SK-N-MC (cell line): ENCODE results near the gene CPSF7.

Experiments used
- EZH2 ChIP-seq: fragments of 200-600 bp; sonication (generic); IDR thresholded peaks from one replicate; pipeline ENCODE4 v1.6.1; 2017; ENCODE audit warnings: antibody characterized with exemption
- POLR2AphosphoS5 ChIP-seq: IDR thresholded peaks from 2 replicates; pipeline ENCODE4 v1.6.1; 2012; ENCODE audit warnings: mild to moderate bottlenecking, low read depth, low read length, borderline replicate concordance

DNA sequence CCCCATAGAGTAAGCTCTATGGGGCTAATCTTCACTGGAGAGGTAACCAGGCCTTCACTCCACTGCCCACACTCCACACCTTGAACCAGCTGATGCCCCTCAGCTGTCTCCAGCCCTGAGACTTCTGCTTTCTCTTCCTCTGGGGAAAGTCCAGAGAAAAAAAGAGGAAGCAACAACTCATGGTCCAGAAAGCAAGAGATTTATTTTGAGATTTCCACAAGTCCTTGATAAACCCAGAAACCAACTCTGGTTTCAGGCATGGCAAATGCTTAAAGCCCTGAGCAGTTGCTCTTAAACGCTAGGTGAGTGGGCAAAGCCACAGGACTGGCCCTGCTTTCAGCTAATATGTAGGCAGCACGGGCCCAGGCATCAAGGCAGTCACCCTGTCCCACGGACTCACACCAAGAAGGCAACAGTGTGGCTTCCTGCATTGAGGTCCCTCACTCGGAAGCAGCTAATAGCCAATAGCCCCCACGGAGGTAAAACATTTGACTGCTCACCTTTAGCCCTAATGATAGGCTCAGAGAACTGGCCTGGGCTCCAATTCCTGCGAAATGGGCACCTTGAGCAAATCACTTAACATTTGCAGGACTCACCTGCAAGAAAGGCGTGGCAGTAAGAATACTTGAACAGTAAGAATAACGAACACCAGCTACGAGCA, 72.4 kb downstream of the CPSF7 start:
- no peak for TF ChIP-seq POLR2AphosphoS5
- TF ChIP-seq EZH2, result no peak
